Islet of Langerhans (tissue), 1 donor: ENCODE data around the gene ZSCAN4.

Experiments
- FAIRE-seq: peaks from one replicate; lab custom pipeline; 2011; peaks lifted over from hg19 to GRCh38; lab: Jason Lieb, UNC

ZSCAN4 gene

DNA sequence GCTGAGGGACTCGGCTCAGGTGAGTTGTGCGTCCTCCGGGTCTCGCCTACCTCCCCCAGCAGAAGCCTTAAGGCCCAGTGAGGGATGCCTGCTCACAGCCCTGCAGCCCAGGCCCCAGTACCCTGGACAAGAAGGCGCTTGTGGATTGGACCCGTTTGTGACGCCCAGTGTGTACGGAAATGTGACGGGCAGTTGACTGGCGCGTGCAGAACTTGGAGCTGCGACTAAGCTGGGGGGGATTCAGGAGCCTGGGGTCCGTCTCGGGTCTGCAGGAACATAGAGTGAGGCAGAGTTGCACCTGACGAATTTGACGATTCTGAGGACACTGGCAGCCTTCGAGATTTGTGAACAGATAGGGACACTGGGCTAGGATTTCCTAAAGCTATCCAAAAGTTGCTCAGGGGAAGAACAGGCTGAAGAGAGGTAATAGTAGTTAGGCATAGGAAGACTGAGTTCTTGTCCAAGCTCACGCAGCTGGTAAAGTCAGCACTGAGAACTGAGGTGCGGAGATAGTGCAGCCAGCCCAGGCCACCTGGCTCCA lies 13.6 kb downstream of the ZSCAN4 start:
- no peak for FAIRE-seq

DNA sequence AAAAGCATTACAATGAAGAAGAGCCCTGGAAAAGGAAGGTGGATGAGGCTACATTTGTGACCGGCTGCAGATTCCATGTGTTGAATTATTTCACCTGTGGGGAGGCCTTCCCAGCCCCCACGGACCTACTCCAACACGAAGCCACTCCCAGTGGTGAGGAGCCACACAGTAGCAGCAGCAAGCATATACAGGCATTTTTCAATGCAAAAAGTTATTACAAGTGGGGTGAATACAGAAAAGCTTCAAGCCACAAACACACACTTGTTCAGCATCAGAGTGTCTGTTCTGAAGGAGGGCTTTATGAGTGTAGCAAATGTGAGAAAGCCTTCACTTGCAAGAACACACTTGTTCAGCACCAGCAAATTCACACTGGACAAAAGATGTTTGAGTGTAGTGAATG lies 18.0 kb downstream of the ZSCAN4 start:
- no peak for FAIRE-seq

DNA sequence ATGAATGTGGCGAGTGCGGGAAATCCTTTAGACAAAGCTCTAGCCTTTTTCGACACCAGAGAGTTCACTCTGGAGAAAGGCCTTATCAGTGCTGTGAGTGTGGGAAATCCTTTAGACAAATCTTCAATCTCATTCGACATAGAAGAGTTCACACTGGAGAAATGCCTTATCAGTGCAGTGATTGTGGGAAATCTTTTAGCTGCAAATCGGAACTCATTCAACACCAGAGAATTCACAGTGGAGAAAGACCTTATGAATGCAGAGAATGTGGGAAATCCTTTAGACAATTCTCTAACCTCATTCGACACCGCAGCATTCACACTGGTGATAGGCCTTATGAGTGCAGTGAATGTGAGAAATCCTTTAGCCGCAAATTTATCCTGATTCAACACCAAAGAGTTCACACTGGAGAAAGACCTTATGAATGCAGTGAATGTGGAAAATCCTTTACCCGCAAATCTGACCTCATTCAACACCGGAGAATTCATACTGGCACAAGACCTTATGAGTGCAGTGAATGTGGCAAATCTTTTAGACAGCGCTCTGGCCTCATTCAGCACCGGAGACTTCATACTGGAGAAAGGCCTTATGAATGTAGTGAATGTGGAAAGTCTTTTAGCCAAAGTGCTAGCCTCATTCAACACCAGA lies 18.8 kb downstream of the ZSCAN4 start:
- FAIRE-seq, result no peak

DNA sequence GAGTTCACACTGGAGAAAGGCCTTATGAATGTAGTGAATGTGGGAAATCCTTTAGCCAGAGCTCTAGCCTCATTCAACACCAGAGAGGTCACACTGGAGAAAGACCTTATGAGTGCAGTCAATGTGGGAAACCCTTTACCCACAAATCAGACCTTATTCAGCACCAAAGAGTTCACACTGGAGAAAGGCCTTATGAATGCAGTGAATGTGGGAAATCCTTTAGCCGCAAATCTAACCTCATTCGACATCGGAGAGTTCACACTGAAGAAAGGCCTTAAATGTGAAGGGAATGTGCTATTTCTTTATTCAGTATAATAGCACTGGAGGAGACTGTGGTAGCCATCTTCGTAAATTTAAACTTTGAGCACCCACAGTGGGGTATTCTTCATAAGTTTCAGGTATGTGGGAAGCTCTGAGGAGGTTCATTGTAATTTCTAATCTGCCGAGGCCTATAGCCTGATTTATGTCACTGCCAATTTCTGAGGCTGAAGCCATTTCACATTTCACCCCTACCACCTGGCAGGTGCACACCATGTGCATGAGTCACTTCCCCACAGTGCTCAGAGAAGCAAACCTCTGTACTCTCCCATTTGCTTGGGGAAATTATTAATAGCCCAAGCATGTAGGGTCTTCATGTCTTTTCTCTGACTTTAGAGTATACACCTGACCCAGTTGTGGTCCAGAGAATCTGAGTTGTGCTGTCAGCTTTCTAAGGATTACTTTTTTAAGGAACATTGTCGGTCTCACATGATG lies 19.5 kb downstream of the ZSCAN4 start:
- no peak for FAIRE-seq

DNA sequence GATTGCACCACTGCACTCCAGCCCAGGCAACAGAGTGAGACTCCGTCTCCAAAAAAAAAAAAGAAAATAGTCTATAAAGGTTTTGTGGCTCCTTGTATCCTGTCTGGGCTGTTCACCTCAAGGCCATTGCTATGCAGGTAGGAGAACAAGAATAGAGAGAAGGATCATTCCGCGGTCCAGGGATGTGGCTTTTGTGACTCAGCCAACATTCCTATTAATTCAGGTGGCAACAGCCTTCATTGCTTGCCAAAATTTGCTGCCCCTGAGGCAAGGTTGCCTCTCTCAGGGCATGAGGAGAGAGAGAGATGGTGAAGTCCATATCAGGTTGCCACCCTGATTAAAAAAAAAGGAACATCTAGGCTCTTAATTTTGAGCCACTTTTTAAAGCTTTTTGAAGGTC lies 21.0 kb downstream of the ZSCAN4 start:
- FAIRE-seq, result no peak

DNA sequence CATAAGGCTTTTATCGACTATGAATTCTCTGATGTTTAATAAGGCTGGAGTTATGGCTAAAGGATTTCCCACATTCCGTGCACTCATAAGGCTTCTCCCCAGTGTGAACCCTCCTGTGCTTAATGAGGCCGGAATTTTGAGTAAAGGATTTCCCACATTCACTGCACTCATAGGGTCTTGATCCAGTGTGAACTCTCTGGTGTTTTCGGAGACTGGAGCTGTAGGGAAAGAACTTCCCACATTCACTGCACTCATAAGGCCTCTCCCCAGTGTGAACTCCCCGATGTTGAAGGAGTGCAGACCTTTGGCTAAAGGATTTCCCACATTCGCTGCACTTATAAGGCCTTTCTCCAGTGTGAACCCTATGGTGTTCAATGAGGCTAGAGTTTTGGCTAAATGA lies 32.9 kb downstream of the ZSCAN4 start:
- no peak for FAIRE-seq

DNA sequence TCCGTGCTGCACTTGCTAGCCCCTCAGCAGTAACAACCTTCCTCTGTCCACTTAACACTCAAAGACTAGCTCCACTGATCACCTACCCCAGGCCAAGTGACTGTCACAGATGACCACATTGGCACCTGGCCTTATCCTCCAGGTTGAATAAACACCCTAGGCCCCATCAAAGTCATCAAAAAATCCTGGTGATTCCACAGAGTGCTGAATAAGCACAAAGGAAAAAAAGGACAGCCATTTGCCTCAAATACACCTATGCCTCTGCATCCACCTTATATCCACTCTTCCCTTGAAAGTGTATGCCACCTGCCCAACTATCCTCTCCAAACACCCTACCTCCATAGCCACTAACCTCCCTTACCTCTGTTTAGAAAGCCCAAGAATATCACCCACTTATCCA lies 37.6 kb downstream of the ZSCAN4 start:
- FAIRE-seq, result no peak

DNA sequence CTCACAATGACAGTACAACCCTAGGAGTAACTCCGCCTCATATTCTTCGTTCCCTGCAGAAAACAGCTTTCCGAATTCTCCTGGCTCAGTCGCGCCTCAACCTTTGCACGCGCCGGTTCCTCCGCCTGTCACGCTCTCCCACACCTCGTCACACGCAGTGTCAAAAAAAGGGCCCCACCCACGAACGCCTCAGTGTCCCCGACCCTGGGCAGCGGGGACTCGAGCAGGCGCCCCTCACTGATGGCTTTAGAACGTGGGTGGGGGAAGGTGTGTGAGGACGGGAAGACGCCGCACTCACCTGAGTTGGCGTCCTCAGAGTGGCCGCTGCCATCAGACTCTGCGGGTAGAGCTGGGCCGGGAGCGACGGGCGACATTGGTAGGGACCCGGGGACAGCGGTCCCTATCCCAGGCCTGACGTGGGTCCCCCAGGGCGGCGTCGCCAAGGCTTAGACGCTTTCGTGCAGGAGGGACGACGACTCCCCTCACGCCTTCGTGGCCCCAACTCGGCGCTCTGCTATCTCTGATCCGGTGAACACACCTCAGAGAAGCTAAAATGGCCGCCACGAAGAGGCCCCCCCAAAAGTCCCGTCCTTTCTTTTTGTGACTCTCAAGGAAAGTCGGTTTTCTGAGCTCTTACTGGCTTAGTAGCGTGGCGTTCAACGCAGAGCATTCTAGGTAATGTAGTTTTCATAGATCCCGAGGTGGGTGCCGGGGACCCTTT lies 40.1 kb downstream of the ZSCAN4 start, which contains the start of gene ZNF154:
Gene ZNF154 (minus strand): TSS at position 564 of the 721 bp plus-strand sequence. CDS start 233 bp downstream, at position 331.
- no peak for FAIRE-seq

DNA sequence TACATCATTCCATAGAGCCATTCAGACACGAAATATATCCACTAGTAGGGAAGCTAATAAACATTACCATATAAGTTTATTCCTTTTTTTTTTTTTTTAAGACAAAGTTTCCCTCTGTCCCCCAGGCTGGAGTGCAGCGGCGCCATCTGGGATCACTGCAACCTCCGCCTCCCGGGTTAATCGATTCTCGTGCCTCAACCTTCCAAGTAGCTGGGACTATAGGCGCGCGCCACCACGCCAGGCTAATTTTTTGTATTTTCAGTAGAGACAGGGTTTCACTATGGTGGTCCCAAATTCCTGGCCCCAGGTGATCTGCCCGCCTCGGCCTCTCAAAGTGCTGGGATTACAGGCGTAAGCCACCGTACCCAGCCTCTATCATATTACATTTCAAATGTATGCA lies 40.9 kb downstream of the ZSCAN4 start:
- no peak for FAIRE-seq

DNA sequence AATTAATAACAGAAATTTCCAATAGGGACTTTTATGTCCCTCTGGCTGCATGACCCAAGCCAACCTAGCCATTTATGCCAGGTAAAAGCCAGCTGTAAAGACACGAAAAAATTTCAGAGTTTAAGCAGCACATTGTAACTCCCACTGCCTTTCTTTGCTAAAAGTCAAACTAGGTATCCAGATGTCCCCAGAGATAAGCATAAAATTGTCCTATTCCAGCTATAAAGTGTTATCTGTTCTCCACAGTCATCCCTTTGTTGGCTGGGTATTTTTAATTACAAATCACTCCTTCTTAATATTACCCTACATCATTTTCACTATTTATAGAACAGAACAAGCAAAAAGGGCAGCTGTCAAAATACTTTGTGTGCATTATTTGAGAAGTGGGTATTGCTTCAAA lies 43.5 kb downstream of the ZSCAN4 start:
- FAIRE-seq, result no peak

DNA sequence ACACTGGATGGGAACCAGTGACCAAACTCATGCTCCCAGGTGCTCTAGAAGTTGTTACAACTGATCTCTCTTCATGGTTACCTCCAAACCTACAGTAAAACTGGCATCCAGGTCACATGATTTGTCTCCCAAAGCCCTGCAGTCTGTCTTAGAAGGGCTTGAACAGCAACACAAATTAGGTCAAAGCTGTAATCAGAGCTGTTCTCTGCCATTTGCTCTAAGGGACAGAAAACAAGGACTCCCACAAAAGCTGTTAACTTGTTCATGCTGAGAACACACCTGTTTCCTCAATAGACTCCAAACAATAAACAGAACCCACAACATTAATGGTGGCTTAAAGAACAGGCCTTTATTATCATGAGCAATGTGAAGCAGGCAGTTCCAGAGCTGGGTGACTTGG lies 50.7 kb downstream of the ZSCAN4 start:
- FAIRE-seq, result no peak

DNA sequence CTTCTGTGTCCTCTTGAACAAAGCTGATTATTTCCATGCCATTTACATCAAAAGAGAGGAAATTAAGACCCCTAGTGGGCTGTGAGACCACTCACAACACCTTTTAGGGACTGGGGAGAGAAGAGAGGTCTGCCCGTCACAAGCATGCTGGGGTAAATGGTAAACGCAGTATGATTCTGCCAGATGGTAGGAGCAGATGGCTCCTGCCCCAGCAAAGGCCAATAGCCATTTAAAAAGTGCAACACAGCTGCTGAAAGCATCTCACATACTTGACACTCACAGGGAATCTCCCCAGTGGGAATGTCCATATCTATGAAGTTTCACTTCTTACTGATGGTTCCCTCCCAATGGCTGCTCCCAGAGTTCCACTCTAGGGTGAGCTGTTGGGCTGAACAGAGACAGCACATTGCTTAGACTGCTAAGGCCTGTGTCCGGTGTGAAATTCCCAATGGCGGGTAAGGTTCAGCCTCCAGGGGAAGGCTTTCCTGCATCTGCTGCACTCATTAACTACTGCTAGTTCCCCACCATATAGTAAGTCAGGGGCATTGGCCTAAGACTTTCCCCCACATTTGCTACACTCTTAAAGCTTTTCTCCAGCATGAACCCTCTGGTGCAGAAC lies 51.3 kb downstream of the ZSCAN4 start:
- no peak for FAIRE-seq

DNA sequence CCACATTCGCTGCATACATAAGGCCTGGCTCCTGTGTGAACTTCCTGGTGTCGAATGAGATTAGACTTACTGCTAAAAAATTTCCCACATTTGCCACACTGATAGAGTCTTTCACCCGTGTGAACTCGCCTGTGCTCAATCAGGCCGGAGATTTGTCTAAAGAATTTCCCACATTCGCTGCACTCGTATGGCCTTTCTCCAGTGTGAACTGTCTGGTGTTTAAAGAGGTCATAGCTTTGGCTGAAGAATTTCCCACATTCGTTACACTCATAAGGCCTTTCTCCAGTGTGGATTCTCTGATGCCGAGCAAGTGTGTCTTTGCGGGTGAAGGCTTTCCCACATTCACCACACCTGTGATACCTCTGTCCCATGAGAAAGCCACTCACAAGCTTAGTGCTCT lies 52.1 kb downstream of the ZSCAN4 start:
- FAIRE-seq, result no peak
